ENCODE data around the gene R3HDM2.

DNA sequence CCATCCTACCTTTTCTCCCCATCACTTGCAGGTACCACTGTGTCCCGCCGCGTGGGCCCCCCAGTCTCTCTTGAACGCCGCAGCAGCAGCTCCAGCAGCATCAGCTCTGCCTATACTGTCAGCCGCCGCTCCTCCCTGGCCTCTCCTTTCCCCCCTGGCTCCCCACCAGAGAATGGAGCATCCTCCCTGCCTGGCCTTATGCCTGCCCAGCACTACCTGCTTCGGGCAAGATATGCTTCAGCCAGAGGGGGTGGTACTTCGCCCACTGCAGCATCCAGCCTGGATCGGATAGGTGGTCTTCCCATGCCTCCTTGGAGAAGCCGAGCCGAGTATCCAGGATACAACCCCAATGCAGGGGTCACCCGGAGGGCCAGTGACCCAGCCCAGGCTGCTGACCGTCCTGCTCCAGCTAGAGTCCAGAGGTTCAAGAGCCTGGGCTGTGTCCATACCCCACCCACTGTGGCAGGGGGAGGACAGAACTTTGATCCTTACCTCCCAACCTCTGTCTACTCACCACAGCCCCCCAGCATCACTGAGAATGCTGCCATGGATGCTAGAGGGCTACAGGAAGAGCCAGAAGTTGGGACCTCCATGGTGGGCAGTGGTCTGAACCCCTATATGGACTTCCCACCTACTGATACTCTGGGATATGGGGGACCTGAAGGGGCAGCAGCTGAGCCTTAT, 39.6 kb upstream of the R3HDM2 start:
- TF ChIP-seq, protein P1, sequence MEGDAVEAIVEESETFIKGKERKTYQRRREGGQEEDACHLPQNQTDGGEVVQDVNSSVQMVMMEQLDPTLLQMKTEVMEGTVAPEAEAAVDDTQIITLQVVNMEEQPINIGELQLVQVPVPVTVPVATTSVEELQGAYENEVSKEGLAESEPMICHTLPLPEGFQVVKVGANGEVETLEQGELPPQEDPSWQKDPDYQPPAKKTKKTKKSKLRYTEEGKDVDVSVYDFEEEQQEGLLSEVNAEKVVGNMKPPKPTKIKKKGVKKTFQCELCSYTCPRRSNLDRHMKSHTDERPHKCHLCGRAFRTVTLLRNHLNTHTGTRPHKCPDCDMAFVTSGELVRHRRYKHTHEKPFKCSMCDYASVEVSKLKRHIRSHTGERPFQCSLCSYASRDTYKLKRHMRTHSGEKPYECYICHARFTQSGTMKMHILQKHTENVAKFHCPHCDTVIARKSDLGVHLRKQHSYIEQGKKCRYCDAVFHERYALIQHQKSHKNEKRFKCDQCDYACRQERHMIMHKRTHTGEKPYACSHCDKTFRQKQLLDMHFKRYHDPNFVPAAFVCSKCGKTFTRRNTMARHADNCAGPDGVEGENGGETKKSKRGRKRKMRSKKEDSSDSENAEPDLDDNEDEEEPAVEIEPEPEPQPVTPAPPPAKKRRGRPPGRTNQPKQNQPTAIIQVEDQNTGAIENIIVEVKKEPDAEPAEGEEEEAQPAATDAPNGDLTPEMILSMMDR (IDR thresholded peaks at IDR 0.05) = no peak
- TF ChIP-seq SP1 (CRISPR knock-in tag; conservative IDR thresholded peaks at IDR 0.05) = no peak
- TF ChIP-seq, protein P2, sequence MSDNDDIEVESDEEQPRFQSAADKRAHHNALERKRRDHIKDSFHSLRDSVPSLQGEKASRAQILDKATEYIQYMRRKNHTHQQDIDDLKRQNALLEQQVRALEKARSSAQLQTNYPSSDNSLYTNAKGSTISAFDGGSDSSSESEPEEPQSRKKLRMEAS (CRISPR knock-in tag; IDR thresholded peaks at IDR 0.05) = no peak
- TF ChIP-seq CREB1 (CRISPR knock-in tag; IDR thresholded peaks at IDR 0.05) = no peak
- no peak for TF ChIP-seq TCF7 (CRISPR knock-in tag; IDR thresholded peaks at IDR 0.05; ENCODE audit: low read depth)

Data from WTC11 (cell line).